Adrenal gland (tissue), 5 donors: ENCODE measurements around the gene SCARB1.

ENCODE experiments used
- CTCF ChIP-seq, 6 experiments: fragments of 450-650 bp in 4 of 6; fragments of 200-600 bp in 2 of 6; sonication (generic) in 1 of 6; IDR thresholded peaks; 1 replicate in 5 of 6; 2 replicates in 1 of 6; pipeline versions ENCODE4 v1.5.1 to v1.8.0; 2016 to 2021; ENCODE audit warnings: antibody characterized with exemption in 6 of 6, mild to moderate bottlenecking in 2 of 6, moderate library complexity in 1 of 6
- POLR2A ChIP-seq, 2 donors: fragments of 450-650 bp; IDR thresholded peaks; one replicate each; pipeline ENCODE4 v1.6.1; 2017; ENCODE audit warnings: antibody characterized with exemption in 2 of 2, mild to moderate bottlenecking in 2 of 2, moderate library complexity in 1 of 2
- donor health status: DM: no; HTN: no; CAD: no.

- TF ChIP-seq POLR2A (IDR thresholded peaks at IDR 0.05) (no peak), CTCF (IDR thresholded peaks at IDR 0.05) (no peak)
Measured at GRCh38 chr12:124808272-124808671, 55.4 kb downstream of the SCARB1 start.
